ENCODE data around the gene AVL9. TPM values are rescaled to one million over a fixed set of nuclear protein-coding genes. Genes with fewer than 3 reads are reported as not detected.
"Not testable (repeated sequence)": the region's sequence is repeated elsewhere in the genome, so short reads cannot be mapped to it uniquely, and the experiment has no call there.

AVL9 gene
- total RNA-seq, 1 experiment from 2014 or later = 35.3 TPM

DNA sequence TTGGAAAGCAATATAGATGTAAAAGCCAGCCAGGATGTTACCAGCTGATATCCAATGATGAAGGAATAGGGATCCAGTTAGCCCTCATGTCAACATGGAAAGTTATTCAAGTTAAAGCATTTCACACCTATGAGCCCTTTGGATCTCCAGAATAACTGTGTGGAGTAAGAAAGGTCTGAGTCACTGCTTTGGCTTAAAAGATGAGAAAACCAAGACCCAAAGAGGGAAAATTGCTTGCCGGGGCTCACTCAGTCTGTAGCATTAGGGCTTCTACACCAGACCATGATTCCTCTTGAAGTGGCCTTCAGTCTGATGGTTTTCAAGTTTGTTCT is 17.7 kb upstream of the AVL9 start:
- Histone ChIP-seq H3K27me3 (ENCODE audit: control insufficient read depth, insufficient read depth, low read length) (no peaks in the 10 kb centered on the region), H3K4me3 (ENCODE audit: insufficient read depth, low read depth, low read length) (no peak overlapping the region), H3K36me3 (replicated peaks; ENCODE audit: control insufficient read depth, insufficient read depth, low read length) (no peaks in the 10 kb centered on the region)
- DNase-seq = no peak

GRCh38 chr7:32479574-32480200 is 15.6 kb upstream of the AVL9 start:
- Histone ChIP-seq H3K36me3 (replicated peaks; ENCODE audit: control insufficient read depth, insufficient read depth, low read length) (no peaks in the 10 kb centered on the region), H3K27me3 (ENCODE audit: control insufficient read depth, insufficient read depth, low read length) (no peaks in the 10 kb centered on the region), H3K4me3 (ENCODE audit: insufficient read depth, low read depth, low read length) (no peak overlapping the region)
- DNase-seq = peak; percentile 59

GRCh38 chr7:32481176-32481575 is 14.1 kb upstream of the AVL9 start:
- no peak for DNase-seq
- Histone ChIP-seq H3K27me3 (ENCODE audit: control insufficient read depth, insufficient read depth, low read length) (no peaks in the 10 kb centered on the region), H3K4me3 (ENCODE audit: insufficient read depth, low read depth, low read length) (no peak overlapping the region), H3K36me3 (replicated peaks; ENCODE audit: control insufficient read depth, insufficient read depth, low read length) (no peaks in the 10 kb centered on the region)

GRCh38 chr7:32481921-32482320 is 13.4 kb upstream of the AVL9 start:
- DNase-seq = no peak
- Histone ChIP-seq H3K36me3 (replicated peaks; ENCODE audit: control insufficient read depth, insufficient read depth, low read length) (no peaks in the 10 kb centered on the region), H3K27me3 (ENCODE audit: control insufficient read depth, insufficient read depth, low read length) (no peaks in the 10 kb centered on the region), H3K4me3 (ENCODE audit: insufficient read depth, low read depth, low read length) (no peak overlapping the region)

DNA sequence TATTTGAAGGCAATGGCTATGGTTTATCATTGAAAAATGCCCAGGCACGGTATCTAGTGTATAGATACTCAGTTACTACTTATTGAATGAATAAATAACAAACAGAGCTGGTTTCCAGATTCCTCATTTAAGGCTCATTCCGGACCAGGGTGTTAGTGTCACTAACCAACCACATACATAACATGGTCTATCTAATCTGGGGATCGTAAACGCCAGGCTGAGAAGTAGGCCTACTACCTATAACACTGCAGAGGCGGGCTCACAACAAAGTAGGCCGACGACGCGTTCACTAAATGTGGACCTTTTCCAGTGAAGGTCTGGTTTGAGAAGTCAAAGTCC is 5.5 kb upstream of the AVL9 start:
- DNase-seq = no peak

DNA sequence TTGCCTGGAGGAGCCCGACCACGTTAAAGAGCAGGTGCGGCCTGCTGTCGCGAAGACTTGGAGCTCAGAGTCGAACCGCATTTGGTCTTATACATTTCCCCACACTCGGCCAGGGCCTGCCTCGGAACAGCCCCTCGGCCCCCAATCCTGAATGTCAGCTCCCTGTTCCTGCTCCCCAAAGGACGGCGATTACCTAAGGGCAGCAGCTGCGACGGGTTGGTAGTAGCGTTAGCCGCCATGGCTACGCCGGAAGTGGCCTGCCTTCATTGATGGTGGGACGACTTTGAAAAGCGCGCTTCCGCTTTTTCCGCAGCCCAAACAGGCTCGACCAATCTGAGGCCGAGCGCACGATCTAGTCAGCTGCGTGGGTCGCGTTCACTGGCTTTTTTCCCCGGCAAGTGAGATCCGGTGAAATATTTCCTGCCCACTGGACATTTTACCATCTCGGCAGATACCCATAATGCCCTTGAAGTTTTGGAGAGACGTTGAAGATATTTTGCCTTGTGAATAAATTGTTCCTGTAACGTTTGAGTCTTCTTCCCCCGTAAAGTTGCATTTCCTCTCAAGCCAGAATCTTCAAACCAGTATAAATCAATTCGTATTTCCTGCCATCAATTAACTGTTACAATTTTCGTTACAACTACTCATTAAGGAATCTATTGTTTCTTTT is 5.0 kb upstream of the AVL9 start, which contains the start of gene LSM5:
TSS of gene LSM5 (minus strand) at position 254 of the 670 bp plus-strand sequence. CDS start at position 239, 15 bp downstream.
- peaks cover 6% of the 10 kb centered on the region for H3K36me3 ChIP-seq (replicated peaks; ENCODE audit: control insufficient read depth, insufficient read depth, low read length)
- no peaks in the 10 kb centered on the region for H3K27me3 ChIP-seq (ENCODE audit: control insufficient read depth, insufficient read depth, low read length)
- H3K4me3 ChIP-seq (ENCODE audit: insufficient read depth, low read depth, low read length) = peak within 1 kb of the TSS; percentile 86
- peak; percentile 69 for DNase-seq

More for the DNA sequence above, 5.5 kb upstream of the AVL9 start:
- H3K36me3 ChIP-seq (replicated peaks; ENCODE audit: control insufficient read depth, insufficient read depth, low read length) = peaks cover 6% of the 10 kb centered on the region
- peak overlapping the region; percentile 86 for H3K4me3 ChIP-seq (ENCODE audit: insufficient read depth, low read depth, low read length)
- H3K27me3 ChIP-seq (ENCODE audit: control insufficient read depth, insufficient read depth, low read length) = no peaks in the 10 kb centered on the region

DNA sequence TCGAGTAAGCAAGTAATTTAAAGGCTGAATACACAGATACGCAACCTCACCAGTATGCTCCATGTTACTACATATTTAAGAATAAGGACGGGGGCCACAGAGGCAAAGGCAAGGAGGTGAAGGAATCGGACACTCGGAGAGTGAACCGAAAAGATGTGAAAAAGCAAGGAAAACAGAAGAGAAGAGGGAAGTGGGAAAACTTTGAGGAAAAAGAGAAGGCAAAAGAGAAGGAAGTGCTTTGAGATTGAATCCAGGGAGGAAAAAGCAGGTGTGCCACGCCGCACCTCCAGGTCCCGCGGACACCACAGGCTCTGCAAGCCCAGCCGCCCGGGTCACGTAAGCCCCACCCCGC is 367 bp upstream of the AVL9 start:
- Histone ChIP-seq H3K4me3 (ENCODE audit: insufficient read depth, low read depth, low read length) (peak overlapping the region; percentile 67), H3K36me3 (replicated peaks; ENCODE audit: control insufficient read depth, insufficient read depth, low read length) (no peaks in the 10 kb centered on the region), H3K27me3 (ENCODE audit: control insufficient read depth, insufficient read depth, low read length) (no peaks in the 10 kb centered on the region)
- no peak for DNase-seq

GRCh38 chr7:32496052-32496813 is 944 bp downstream of the AVL9 start:
- peak; percentile 40 for DNase-seq
- peak overlapping the region; percentile 94 for H3K4me3 ChIP-seq (ENCODE audit: insufficient read depth, low read depth, low read length)
- H3K36me3 ChIP-seq (replicated peaks; ENCODE audit: control insufficient read depth, insufficient read depth, low read length) = no peaks in the 10 kb centered on the region
- no peaks in the 10 kb centered on the region for H3K27me3 ChIP-seq (ENCODE audit: control insufficient read depth, insufficient read depth, low read length)

- not testable (repeated sequence) for H3K4me3 ChIP-seq (ENCODE audit: insufficient read depth, low read depth, low read length); H3K27me3 ChIP-seq (ENCODE audit: control insufficient read depth, insufficient read depth, low read length); H3K36me3 ChIP-seq (replicated peaks; ENCODE audit: control insufficient read depth, insufficient read depth, low read length); DNase-seq
Measured at GRCh38 chr7:32499755-32500154, 4.5 kb downstream of the AVL9 start.

GRCh38 chr7:32500216-32500615 is 4.9 kb downstream of the AVL9 start:
- not testable (repeated sequence) for H3K36me3 ChIP-seq (replicated peaks; ENCODE audit: control insufficient read depth, insufficient read depth, low read length); H3K27me3 ChIP-seq (ENCODE audit: control insufficient read depth, insufficient read depth, low read length)

GRCh38 chr7:32500922-32501341 is 5.6 kb downstream of the AVL9 start:
- DNase-seq = no peak
- Histone ChIP-seq H3K36me3 (replicated peaks; ENCODE audit: control insufficient read depth, insufficient read depth, low read length) (no peaks in the 10 kb centered on the region), H3K27me3 (ENCODE audit: control insufficient read depth, insufficient read depth, low read length) (no peaks in the 10 kb centered on the region), H3K4me3 (ENCODE audit: insufficient read depth, low read depth, low read length) (no peak overlapping the region)

More at GRCh38 chr7:32500216-32500615, 4.9 kb downstream of the AVL9 start:
- not testable (repeated sequence) for DNase-seq; H3K4me3 ChIP-seq (ENCODE audit: insufficient read depth, low read depth, low read length)

DNA sequence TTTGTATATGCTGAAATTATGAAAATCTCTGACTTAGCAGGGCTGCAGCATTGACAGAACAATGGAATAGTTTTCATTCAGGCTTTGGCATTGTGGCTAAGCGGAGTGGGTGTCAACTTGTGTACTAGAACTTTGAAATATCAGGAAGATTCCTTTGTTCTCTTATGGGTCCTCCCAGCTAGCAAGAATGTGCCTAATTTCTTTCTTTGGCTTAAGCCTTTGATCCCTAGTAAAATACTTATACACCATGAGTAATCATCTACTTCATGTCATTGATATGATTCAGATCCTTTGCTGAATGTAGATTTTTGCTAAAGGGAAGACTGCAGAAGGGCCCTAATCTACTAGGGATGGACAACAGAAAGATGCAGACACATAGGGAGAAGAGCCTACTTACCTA is 6.2 kb downstream of the AVL9 start:
- H3K27me3 ChIP-seq (ENCODE audit: control insufficient read depth, insufficient read depth, low read length) = no peaks in the 10 kb centered on the region
- DNase-seq = no peak
- no peaks in the 10 kb centered on the region for H3K36me3 ChIP-seq (replicated peaks; ENCODE audit: control insufficient read depth, insufficient read depth, low read length)
- H3K4me3 ChIP-seq (ENCODE audit: insufficient read depth, low read depth, low read length) = no peak overlapping the region

GRCh38 chr7:32502728-32503127 is 7.4 kb downstream of the AVL9 start:
- Histone ChIP-seq H3K27me3 (ENCODE audit: control insufficient read depth, insufficient read depth, low read length) (no peaks in the 10 kb centered on the region), H3K36me3 (replicated peaks; ENCODE audit: control insufficient read depth, insufficient read depth, low read length) (no peaks in the 10 kb centered on the region), H3K4me3 (ENCODE audit: insufficient read depth, low read depth, low read length) (no peak overlapping the region)
- no peak for DNase-seq

DNA sequence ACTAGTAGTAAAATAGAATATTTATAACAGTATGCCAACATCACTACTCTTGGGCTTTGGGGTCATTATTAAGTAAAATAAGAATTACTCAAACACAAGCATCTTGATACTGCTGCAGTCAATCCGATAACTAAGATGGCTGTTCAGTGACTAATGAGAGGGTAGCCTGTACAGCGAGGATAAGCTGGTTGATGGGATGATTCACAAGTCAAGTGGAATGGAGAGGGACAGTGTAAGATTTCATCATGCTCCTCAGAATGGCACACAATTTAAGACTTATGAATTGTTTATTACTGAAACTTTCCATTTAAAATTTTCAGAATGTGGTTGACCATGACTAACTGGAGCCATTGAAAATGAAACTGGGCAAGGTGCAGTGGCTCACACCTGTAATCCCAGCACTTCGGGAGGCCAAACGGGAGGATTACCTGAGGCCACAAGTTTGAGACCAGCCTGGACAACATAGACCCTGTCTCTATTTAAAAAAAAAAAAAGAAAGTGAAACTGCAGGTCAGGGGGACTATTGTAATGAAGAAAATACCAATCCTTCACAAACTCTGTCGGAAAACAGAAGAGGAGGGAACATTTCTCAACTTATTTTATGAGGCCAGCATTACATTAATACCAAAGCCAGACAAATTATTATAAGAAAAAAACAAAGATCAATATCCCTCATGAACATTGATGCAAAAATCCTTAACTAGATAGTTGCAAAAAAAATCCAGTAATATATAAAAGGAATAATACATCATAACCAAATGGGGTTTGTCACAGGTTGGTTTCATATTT is 11.2 kb downstream of the AVL9 start:
- no peak overlapping the region for H3K4me3 ChIP-seq (ENCODE audit: insufficient read depth, low read depth, low read length)
- no peak for DNase-seq
- no peaks in the 10 kb centered on the region for H3K36me3 ChIP-seq (replicated peaks; ENCODE audit: control insufficient read depth, insufficient read depth, low read length)
- H3K27me3 ChIP-seq (ENCODE audit: control insufficient read depth, insufficient read depth, low read length) = no peaks in the 10 kb centered on the region
